ENCODE measurements around the gene VPS13A. TPM values are rescaled to one million over a fixed set of nuclear protein-coding genes. Genes with fewer than 3 reads are reported as not detected.
"Not testable (repeated sequence)": the region's sequence is repeated elsewhere in the genome, so short reads cannot be mapped to it uniquely, and the experiment has no call there.

Gene VPS13A
- total and polyA plus RNA-seq, 5 donors, result 18.7 to 47.2 (median 43.2) TPM

DNA sequence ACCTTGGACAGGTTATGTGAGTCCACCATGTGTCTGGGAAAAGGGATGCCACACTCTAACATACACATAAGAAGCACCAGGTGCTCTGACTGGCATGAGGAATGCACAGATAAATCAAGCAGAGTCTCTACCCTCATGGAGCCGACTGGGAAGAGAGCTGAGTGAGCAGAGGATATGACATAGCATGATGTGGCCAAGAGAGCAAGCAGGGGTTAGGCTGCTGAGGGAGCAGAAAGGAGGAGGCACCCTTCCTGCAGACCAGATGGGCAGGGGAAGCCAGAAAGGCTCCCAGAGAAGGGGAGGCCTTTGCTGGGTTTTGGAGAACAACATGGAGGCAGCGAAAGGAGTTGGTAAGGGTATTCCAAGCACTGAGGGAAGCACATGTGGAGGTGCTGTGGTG lies 247.7 kb downstream of the VPS13A start:
- Histone ChIP-seq H3K27me3 (ENCODE audit: control insufficient read depth, insufficient read depth) (no peaks in the 10 kb centered on the region), H3K9me3 (ENCODE audit: control insufficient read depth, low read length) (no peaks in the 10 kb centered on the region), H3K4me1 (ENCODE audit: control insufficient read depth, insufficient read depth, low read length) (peaks cover 3% of the 10 kb centered on the region), H3K4me3 (ENCODE audit: low read length) (no peak overlapping the region), H3K27ac (ENCODE audit: low read length) (no peak overlapping the region)
- no peak for DNase-seq
- 83% methylated on average over 2 of the region's 2 CpGs for WGBS
- intact Hi-C loops (cut with DNase I), result no loop called here
- ATAC-seq, result no peak

DNA sequence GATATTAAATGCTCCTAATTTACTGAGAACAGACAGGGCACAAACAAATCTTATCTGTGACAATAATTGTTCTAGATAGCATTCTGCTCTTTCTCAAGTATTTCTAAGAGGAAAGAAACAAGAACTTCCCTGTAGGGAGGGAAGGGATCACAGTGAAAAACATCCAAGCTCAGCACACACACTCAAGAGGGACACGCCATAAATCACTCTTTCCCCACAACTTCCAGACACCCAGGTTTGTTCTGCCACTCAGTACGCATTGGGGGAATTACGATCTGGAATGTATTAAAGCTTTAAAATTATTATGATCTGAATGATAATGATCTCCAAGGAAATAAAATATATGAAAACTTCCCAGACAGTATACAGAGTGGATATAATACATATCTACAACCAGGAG lies 249.4 kb downstream of the VPS13A start:
- intact Hi-C loops (cut with DNase I), result no loop called here
- WGBS, result 69% methylated on average over 3 of the region's 3 CpGs
- no peaks in the 10 kb centered on the region for H3K27me3 ChIP-seq (ENCODE audit: control insufficient read depth, insufficient read depth)
- DNase-seq (no peak), ATAC-seq (no peak)
- H3K4me3 ChIP-seq (ENCODE audit: low read length), result no peak overlapping the region
- H3K9me3 ChIP-seq (ENCODE audit: control insufficient read depth, low read length), result no peaks in the 10 kb centered on the region
- H3K27ac ChIP-seq (ENCODE audit: low read length), result no peak overlapping the region
- peaks cover 3% of the 10 kb centered on the region for H3K4me1 ChIP-seq (ENCODE audit: control insufficient read depth, insufficient read depth, low read length)

DNA sequence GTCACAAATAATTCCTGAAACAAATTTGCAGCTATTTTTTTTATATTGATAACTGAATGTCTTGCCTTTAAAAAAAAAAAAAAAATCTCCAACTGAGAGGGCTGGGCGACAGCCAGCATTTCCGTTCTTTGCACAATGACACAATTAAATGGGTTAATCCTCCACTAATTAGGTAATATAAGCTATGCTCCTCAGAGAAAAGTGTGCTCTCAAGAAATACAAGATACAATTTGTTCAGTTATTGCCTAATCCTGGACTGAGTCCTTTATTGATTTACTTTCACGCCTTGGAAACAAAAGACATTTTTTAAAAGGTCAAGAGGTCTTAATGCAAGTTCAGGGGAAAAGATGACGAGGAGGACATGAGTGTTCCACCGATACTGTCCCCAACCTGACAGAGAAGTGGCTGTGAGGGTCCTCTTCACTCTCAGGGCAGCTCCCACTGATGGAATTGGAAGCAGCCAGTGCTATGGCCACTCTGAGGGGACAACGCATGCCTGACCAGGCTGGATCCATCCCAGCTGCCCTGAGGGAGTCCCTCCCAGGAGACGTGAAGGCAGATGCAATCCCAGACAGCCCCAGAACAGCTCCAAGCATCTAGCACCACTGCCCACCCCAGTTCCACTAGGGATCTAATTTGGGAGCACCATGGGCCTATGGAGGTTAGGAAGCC lies 250.1 kb downstream of the VPS13A start:
- peak in 1 of 2 donors; percentile 51 for ATAC-seq
- Histone ChIP-seq H3K4me1 (ENCODE audit: control insufficient read depth, insufficient read depth, low read length) (peaks cover 3% of the 10 kb centered on the region), H3K27ac (ENCODE audit: low read length) (no peak overlapping the region), H3K9me3 (ENCODE audit: control insufficient read depth, low read length) (no peaks in the 10 kb centered on the region), H3K4me3 (ENCODE audit: low read length) (no peak overlapping the region), H3K27me3 (ENCODE audit: control insufficient read depth, insufficient read depth) (no peaks in the 10 kb centered on the region)
- peak in 1 of 3 donors; percentile 56 for DNase-seq
- 53% methylated on average over 7 of the region's 7 CpGs for WGBS
- intact Hi-C loops (cut with DNase I), result no loop called here

DNA sequence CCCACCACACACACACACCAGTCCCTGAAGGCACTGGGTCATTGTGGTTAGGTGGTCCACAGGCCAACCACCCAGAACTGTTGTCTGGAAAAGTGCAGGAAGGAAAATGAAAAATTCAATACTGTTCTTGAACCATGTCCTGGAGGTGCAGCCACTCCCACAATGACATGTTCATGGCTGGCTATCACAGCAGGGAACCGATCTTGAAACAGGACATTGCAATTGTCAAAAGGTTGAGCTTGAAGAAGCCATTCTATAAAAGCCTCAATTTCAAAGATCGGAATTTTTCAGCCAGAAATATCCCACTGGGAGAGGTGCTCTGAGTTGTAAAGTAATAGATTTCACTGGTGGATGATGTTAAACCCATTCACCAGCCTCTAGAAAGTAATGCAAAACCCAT lies 252.6 kb downstream of the VPS13A start:
- H3K4me3 ChIP-seq (ENCODE audit: low read length), result no peak overlapping the region
- no peaks in the 10 kb centered on the region for H3K27me3 ChIP-seq (ENCODE audit: control insufficient read depth, insufficient read depth)
- H3K9me3 ChIP-seq (ENCODE audit: control insufficient read depth, low read length), result no peaks in the 10 kb centered on the region
- intact Hi-C loops (cut with DNase I), result loop anchor here in 2 of 4 donors (10.0 kb wide), 2 partner anchors 325 to 605 kb away; partner anchors contain the start of gene GNAQ (in 1 of the 2)
- no peak overlapping the region for H3K27ac ChIP-seq (ENCODE audit: low read length)
- DNase-seq (no peak), ATAC-seq (no peak)
- WGBS, result 56% methylated on average over 2 of the region's 2 CpGs
- peaks cover 3% of the 10 kb centered on the region for H3K4me1 ChIP-seq (ENCODE audit: control insufficient read depth, insufficient read depth, low read length)

DNA sequence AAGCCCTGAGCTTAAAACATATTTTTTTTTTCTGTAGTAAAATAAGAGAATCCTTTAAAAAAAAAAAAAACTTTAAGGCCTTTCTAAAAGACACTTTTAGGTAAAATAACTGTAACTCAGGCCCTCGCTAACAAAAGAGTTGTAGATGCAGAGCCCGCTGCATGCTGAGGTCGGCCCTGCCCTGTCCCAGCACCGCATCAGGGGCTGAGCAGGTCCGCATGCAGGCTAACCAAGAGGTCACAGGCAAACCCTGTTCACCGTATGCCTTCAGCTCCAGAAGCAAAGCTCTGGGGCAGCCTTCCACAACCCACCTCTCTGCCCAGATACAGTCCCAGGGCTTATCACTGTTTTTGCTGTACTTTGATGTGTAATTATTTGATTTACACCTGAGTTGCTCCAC lies 254.7 kb downstream of the VPS13A start:
- Histone ChIP-seq H3K27me3 (ENCODE audit: control insufficient read depth, insufficient read depth) (no peaks in the 10 kb centered on the region), H3K4me1 (ENCODE audit: control insufficient read depth, insufficient read depth, low read length) (peaks cover 3% of the 10 kb centered on the region), H3K9me3 (ENCODE audit: control insufficient read depth, low read length) (no peaks in the 10 kb centered on the region), H3K4me3 (ENCODE audit: low read length) (no peak overlapping the region), H3K27ac (ENCODE audit: low read length) (no peak overlapping the region)
- DNase-seq (no peak), ATAC-seq (no peak)
- 89% methylated on average over 6 of the region's 6 CpGs for WGBS
- intact Hi-C loops (cut with DNase I), result loop anchor here in 2 of 4 donors (10.0 kb wide), 2 partner anchors 323 to 603 kb away; partner anchors contain the start of gene GNAQ (in 1 of the 2)

DNA sequence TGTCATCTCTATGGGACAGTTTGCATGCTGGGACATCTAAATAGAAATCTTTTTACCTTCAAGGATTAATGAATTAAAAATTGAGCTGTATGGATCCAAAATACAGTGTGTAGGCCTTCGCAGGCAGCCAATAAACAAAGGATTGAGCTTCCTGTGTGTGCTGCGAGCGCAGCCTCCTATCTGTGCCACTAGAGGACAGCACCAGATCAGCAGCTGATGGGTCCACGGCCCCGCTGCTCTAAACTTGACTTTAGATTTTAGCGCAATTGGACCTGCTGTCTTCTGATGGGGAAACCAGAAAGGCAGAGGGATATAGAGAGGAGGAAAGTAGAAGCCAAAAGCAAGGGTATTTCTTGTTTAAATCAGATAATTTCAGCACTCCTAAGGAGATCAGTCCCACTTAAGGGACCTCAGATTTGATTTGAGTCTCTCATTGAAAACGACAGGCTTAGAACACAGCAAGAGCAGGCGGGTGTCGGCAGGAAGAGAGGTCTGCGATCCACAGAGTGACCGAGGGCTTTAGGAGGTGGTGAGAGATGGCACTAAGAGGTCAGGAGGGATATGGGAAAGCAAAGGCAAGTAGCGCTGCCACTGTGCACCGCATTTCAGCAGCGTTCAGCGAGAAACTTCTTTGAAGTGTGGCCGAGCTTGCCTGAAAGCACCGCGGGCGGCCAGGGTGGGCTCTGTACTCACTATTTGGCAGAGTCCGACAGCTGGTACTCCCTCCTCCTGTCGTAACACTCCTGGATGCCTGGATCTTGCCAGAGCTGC lies 256.5 kb downstream of the VPS13A start:
- H3K27me3 ChIP-seq (ENCODE audit: control insufficient read depth, insufficient read depth), result no peaks in the 10 kb centered on the region
- no peak overlapping the region for H3K27ac ChIP-seq (ENCODE audit: low read length)
- 59% methylated on average over 21 of the region's 21 CpGs for WGBS
- ATAC-seq (peak; percentile 71 to 81), DNase-seq (peak; percentile 66 to 86 (median 74))
- intact Hi-C loops (cut with DNase I), result loop anchor here in 2 of 4 donors (10.0 kb wide), 2 partner anchors 321 to 601 kb away; partner anchors contain the start of gene GNAQ (in 1 of the 2)
- no peaks in the 10 kb centered on the region for H3K4me1 ChIP-seq (ENCODE audit: control insufficient read depth, insufficient read depth, low read length)
- H3K9me3 ChIP-seq (ENCODE audit: control insufficient read depth, low read length), result no peaks in the 10 kb centered on the region
- no peak overlapping the region for H3K4me3 ChIP-seq (ENCODE audit: low read length)

DNA sequence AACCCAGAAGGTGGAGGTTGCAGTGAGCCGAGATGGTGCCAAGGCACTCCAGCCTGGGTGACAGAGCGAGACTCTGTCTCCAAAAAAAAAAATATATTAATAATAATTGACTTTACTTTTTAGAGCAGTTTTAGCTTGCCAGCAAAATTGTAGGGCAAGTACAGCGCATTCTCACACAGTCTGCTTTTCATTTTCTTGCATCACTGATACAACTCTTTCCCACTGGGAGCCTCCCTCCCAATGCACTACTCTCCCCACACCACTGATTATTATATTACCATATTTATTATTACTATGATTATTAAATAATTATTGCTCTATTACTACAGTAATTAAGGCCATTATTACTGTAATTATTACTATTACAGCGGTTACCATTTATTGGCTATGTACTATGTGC lies 257.9 kb downstream of the VPS13A start:
- Histone ChIP-seq H3K27ac (ENCODE audit: low read length) (no peak overlapping the region), H3K4me1 (ENCODE audit: control insufficient read depth, insufficient read depth, low read length) (no peaks in the 10 kb centered on the region), H3K9me3 (ENCODE audit: control insufficient read depth, low read length) (no peaks in the 10 kb centered on the region), H3K27me3 (ENCODE audit: control insufficient read depth, insufficient read depth) (no peaks in the 10 kb centered on the region), H3K4me3 (ENCODE audit: low read length) (no peak overlapping the region)
- ATAC-seq, result peak; percentile 71 to 87
- 68% methylated on average over 4 of the region's 4 CpGs for WGBS
- intact Hi-C loops (cut with DNase I), result loop anchor here in 2 of 4 donors (10.0 kb wide), 2 partner anchors 320 to 600 kb away; partner anchors contain the start of gene GNAQ (in 1 of the 2)
- no peak for DNase-seq

DNA sequence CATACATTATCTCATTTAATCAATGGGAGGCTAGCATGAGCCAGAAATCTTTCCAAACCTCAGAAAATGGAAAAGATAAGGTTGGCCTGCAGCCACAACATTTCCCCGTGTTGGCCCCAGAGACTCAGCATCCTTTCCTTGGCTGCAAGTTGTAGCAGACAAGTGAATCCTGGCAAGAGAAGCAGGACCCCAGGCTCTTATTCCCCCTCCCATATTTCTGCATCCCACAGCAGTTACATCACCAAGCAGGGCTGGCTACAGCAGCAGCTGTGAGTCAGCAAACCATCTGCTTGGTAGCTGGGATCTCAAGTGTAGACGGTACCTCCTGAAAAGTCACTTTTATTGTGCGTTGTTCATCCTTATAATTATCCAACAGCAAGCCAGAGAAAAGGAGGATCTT lies 258.4 kb downstream of the VPS13A start:
- H3K4me3 ChIP-seq (ENCODE audit: low read length), result no peak overlapping the region
- ATAC-seq, result peak; percentile 57 to 64
- no peaks in the 10 kb centered on the region for H3K4me1 ChIP-seq (ENCODE audit: control insufficient read depth, insufficient read depth, low read length)
- DNase-seq, result peak in 1 of 3 donors; percentile 65
- WGBS, result 58% methylated on average over 3 of the region's 3 CpGs
- no peaks in the 10 kb centered on the region for H3K27me3 ChIP-seq (ENCODE audit: control insufficient read depth, insufficient read depth)
- H3K9me3 ChIP-seq (ENCODE audit: control insufficient read depth, low read length), result no peaks in the 10 kb centered on the region
- intact Hi-C loops (cut with DNase I), result loop anchor here in 2 of 4 donors (10.0 kb wide), 2 partner anchors 319 to 599 kb away; partner anchors contain the start of gene GNAQ (in 1 of the 2)
- no peak overlapping the region for H3K27ac ChIP-seq (ENCODE audit: low read length)

DNA sequence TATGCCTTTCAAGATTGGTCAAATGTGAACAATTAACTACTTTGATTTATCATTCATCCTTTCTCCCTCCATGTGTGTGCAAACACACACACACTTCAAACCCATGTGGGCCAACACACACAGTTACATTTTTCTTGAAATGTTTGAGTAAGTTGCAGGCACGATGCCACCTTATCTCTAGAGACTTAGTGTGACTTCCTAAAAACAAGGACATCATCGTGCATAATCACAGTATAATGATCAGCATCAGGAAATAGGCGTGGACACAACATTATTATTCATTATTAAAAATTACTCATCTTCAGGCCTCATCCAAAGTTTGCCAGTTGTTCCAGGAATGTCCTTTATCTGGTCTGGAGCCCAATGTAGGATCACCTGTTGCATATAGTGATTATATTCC lies 261.3 kb downstream of the VPS13A start:
- H3K9me3 ChIP-seq (ENCODE audit: control insufficient read depth, low read length), result no peaks in the 10 kb centered on the region
- ATAC-seq, result no peak
- no peak overlapping the region for H3K4me3 ChIP-seq (ENCODE audit: low read length)
- H3K4me1 ChIP-seq (ENCODE audit: control insufficient read depth, insufficient read depth, low read length), result no peaks in the 10 kb centered on the region
- intact Hi-C loops (cut with DNase I), result loop anchor here in 2 of 4 donors (10.0 kb wide), 2 partner anchors 316 to 596 kb away; partner anchors contain the start of gene GNAQ (in 1 of the 2)
- no peaks in the 10 kb centered on the region for H3K27me3 ChIP-seq (ENCODE audit: control insufficient read depth, insufficient read depth)
- no peak overlapping the region for H3K27ac ChIP-seq (ENCODE audit: low read length)
- 47% methylated on average over 3 of the region's 3 CpGs for WGBS
- DNase-seq, result no peak

DNA sequence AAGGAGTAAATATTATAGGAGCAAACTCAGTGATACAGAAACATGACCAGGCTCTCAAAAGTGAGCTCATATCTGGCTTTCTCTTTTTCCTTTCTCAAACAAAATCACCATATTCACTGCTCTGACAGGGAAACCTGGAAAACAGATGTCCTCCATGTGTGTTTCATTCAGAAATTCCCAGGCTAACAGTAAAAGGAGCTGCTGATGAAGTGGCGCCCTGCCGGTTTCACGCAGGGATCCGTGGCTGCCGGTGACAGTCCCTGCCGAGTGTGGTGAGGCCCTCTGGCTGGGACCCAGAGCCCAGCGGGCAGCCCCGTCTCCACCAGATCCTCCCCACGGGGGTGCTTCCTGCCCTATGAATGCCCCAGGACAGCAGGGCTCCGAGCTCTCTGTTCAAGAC lies 262.7 kb downstream of the VPS13A start:
- Histone ChIP-seq H3K4me3 (ENCODE audit: low read length) (no peak overlapping the region), H3K27me3 (ENCODE audit: control insufficient read depth, insufficient read depth) (no peaks in the 10 kb centered on the region), H3K9me3 (ENCODE audit: control insufficient read depth, low read length) (no peaks in the 10 kb centered on the region), H3K4me1 (ENCODE audit: control insufficient read depth, insufficient read depth, low read length) (no peaks in the 10 kb centered on the region), H3K27ac (ENCODE audit: low read length) (no peak overlapping the region)
- WGBS, result 31% methylated on average over 10 of the region's 10 CpGs
- intact Hi-C loops (cut with DNase I), result loop anchor here in 1 of 4 donors (10.0 kb wide), 1 partner anchor 295 kb away; no protein-coding TSS in a partner anchor
- ATAC-seq (no peak), DNase-seq (peak in 2 of 3 donors; percentile 43 to 64)

DNA sequence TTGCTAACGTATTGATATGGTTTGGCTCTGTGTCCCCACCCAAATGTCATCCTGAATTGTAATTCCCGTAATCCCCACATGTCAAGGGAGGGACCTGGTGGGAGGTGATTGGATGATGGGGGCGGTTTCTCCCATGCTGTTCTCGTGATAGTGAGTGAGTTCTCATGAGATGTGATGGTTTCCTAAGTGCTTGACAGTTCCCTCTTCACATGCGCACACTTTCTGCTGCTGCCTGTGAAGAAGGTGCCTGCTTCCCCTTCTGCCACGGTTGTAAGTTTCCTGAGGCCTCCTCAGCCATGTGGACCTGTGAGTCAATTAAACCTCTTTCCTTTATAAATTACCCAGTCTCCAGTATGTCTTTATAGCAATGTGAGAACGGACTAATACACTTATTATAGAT lies 263.8 kb downstream of the VPS13A start:
- H3K9me3 ChIP-seq (ENCODE audit: control insufficient read depth, low read length); H3K27me3 ChIP-seq (ENCODE audit: control insufficient read depth, insufficient read depth); H3K4me1 ChIP-seq (ENCODE audit: control insufficient read depth, insufficient read depth, low read length); H3K27ac ChIP-seq (ENCODE audit: low read length); ATAC-seq; H3K4me3 ChIP-seq (ENCODE audit: low read length); DNase-seq: not testable (repeated sequence)
- intact Hi-C loops (cut with DNase I), result loop anchor here in 1 of 4 donors (10.0 kb wide), 1 partner anchor 294 kb away; no protein-coding TSS in a partner anchor
- WGBS, result 81% methylated on average over 7 of the region's 7 CpGs
